Smooth muscle cell of the brain vasculature (primary cell): ENCODE results near the gene CEP70.
"Not testable (repeated sequence)": the region's sequence is repeated elsewhere in the genome, so short reads cannot be mapped to it uniquely, and the experiment has no call there.

Experiments used
- DNase-seq: peaks from one replicate; pipeline ENCODE4 v3.0.0-alpha.2; 2012; ENCODE audit warnings: low read depth, low spot score

Gene CEP70

GRCh38 chr3:138594150-138594934 lies at the start of gene CEP70:
Gene CEP70 (minus strand): TSS chr3:138594260. CDS start chr3:138572927, 21,333 bp downstream.
- peak; percentile 90 for DNase-seq

DNA sequence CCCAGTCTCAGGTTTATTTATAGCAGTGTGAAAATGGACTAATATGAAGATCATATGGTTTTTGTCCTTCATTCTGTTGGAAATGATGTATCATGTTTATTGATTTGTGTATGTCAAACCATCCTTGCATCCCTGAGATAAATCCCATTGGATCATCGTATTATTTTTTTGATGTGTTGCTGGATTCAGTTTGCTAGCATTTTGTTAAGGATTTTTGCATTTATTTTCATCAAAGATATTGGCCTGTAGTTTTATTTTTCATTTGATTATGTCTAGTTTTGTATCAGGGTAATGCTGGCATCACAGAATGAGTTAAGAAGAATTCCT lies 48.8 kb upstream of the CEP70 start:
- no peak for DNase-seq

GRCh38 chr3:138642226-138642926 lies 48.3 kb upstream of the CEP70 start:
- DNase-seq, result no peak

DNA sequence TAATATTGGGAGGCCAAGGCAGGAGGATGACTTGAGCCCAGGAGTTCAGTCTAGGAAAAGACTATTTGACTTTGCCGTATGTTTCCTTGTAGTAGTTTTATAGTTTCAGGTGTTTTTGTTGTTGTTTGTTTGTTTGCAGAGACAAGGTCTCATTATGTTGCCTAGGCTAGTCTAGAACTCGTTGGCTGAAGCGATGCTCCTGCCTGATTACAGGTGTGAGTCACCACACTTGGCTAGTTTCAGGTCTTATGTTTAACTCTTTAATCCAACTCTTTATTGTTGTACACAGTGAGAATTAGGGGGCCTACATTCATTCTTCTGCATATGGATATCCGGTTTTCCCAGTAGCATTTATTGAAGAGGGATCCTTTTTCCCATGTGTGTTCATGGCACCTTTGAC lies 46.5 kb upstream of the CEP70 start:
- DNase-seq, result no peak

DNA sequence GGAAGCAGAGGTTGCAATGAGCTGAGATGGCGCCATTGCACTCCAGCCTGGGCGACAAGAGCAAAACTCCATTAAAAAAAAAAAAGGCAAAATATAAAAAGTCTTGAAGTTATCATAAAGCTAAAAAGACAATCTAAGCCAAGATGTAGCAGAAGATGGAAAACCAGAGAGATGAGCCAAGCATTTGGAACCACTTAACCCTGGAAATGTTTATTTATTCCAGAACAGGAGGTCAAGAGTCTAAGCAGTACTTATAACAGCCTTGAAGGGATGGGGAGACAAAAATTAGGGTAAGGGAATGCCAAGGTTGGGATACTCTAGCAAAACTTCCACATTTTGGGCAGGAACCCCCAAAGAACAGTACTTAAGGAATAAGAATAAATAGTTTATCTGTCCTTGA lies 44.6 kb upstream of the CEP70 start:
- no peak for DNase-seq

GRCh38 chr3:138629526-138629925 lies 35.5 kb upstream of the CEP70 start:
- DNase-seq, result no peak

DNA sequence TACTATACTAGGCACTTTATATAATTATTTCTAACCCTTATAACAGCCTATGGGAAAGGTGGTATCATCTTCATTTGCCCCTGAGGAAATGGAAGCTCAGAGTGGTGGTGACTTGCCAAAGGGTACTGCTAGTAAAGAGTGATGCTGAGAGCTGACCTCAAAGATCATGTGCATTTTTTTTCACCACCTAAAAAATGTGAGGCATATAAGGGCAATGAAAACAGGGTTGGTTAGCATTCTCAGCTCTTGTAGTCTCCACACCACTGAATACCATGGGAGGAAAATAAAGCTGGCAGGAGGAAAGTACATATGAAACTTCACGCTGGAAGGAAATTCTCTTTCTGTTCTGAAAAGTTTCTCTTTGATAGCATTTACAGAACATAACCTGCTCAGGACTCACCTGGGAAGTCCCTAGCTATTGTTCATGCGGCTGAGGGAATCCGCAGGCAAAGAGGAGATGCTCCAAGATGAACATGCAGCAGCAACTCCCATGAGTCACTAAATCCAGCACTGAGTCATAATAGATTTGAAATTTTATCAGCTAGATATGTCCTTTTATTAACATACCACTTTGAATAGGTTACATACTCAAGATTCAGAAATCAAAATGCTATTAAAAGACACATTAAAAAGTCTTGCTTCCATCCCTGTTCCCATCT lies 31.8 kb upstream of the CEP70 start:
- DNase-seq, result no peak

DNA sequence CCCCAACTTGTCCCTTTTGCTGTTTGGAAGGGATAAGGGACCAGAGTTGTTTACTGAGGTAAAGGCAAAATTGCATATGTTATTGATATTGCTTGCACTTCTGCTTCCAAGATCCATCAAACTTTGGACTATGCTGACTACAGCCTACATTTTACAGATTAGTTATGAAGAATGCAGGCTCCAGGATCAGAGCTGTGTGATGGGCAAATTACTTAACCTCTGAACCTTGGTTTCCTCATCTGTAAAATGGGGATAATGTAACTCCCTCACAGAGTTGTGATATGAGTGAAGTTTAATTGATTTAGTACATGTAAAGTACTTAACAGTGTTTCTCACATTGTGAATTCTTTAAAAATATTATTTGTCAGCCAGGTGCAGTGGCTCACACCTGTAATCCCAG lies 30.5 kb upstream of the CEP70 start:
- DNase-seq, result no peak

- DNase-seq, result no peak
Observed at GRCh38 chr3:138620431-138620830, 26.4 kb upstream of the CEP70 start.

DNA sequence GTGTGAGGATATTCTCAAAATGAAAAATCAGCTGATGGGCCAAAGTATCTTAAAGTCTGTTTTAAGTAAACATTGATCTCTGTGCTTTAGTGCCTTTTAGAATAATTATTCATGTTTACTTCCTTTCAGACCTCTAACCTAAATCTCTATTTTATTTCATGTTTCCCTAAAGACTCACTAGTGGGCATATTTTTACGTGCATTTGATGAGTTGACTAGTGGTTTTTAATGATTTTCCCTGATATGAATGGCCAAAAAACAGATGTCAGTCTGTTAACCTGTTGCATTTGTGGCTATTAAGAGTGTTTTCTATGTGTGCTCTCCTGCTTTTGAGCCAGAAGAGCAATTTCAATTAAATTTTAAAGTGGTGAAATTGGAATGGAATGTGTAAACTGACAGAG lies 21.4 kb upstream of the CEP70 start:
- no peak for DNase-seq

GRCh38 chr3:138609898-138610266 lies 15.8 kb upstream of the CEP70 start:
- no peak for DNase-seq

- peak; percentile 23 for DNase-seq
Observed at GRCh38 chr3:138608322-138609135, 14.5 kb upstream of the CEP70 start, which contains the start of gene FAIM. Gene FAIM (plus strand): TSS chr3:138608771. CDS start chr3:138619727, 10,956 bp downstream.

GRCh38 chr3:138604106-138604595 lies 10.1 kb upstream of the CEP70 start:
- DNase-seq, result not testable (repeated sequence)

- DNase-seq, result not testable (repeated sequence)
Observed at GRCh38 chr3:138601661-138602060, 7.6 kb upstream of the CEP70 start.

DNA sequence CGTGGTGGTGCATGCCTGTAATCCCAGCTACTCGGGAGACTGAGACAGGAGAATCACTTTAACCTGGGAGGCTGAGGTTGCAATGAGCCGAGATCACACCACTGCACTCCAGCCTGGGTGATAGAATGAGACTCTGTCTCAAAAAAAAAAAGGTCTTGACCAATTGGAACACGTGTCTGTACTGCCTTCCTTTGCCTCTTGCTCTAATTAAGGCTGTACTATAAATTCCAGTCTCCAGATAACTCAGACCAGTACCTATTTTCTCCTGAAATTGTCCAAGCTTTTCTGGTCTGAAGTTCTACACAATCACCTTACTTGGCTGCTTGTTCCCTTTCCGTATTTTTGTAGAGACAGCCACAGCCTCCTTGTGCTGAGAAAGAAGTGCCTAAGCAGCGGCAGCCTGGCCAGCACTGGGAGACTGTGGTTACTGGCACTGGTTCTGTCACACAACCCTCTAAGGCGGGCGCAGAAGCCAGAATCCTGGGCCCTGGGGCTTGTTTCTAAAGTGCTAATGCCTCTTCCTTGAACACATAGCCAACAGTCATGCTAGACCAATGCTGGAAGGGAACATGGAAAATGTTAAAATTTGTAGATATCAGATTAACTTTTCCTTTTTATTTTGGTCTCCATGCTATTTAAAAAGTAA lies 6.2 kb upstream of the CEP70 start:
- no peak for DNase-seq

DNA sequence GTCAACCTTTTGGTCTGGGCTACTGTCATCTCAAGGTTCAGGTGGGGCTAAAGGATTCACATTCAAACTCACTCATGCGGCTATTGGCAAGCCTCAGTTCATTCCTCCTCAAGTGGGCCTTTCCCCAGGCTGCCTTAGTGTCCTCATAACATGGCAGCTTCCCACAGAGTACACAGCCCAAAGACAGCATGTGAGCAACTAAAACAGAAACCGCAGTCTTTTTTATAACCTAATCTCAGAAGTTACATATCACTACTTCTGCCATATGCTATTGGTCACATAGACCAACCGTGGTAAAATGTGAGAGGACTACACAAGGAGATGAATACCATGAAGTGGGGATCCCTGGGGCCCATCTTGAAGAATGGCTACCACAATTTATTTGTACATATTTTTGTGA lies 4.5 kb upstream of the CEP70 start:
- no peak for DNase-seq

DNA sequence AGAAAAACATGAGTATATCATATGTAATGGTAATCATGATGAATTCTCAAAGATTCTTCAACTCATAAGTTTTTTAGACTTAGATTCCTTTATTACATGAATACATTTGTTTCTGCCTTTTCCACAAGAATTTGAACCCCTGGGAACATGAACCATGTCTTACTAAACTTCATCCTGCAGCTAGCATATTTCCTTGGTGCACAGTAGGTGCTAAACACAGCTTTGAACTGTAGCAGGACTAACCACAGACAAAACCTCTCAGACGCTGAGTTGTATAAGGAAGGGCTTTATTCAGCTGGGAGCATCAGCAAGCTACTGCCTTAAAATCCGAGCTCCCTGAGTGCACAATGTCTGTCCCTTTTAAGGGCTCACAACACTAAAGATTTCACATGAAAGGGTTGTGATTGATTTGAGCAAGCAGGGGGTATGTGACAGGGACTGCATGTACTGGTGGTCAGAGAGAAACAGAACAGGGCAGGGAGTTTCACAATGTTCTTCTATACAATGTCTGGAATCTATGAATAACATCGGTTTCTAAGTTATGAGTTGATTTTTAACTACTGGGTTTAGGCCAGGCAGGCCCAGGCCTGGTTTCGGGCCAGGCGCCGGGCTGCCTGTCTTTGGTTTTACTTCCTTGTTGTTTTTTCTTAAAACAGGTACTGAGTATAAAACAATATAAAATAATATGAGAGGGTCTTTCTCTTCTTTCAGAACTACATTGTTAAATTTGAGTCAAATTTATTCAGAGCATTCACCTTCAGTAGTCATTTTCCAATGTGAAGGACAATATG lies 3.3 kb upstream of the CEP70 start:
- DNase-seq, result not testable (repeated sequence)

DNA sequence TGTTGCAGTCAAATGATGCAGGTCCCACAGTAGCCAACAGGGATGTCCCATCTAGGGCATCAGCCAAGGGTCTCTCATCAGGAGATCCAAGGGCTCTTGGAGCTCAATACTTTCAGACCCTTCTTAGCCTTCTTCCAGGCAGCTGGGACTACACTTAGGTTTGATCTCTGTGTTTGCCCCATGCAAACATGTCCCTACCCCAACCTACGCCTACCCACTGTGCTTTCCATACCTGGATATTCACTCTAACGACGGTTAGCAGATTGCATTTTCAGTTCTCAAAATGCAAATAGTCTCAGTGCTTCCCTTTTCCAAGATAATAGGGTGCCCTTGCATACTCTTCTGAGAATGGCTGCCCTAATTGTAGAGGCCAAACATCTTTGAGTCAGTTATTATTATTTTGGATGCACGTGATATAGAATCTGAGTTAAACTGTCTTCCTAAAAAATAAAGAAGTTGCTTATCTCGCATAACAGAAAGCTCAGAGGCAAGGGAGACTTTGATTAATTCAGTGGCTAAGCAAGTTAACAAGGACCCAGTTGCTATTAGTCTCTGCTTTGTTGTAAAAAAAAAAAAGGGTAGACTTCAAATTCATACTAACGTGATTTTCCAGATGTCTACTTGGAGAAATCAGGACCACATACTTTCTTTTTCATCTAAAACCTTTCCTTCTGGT lies 1.0 kb upstream of the CEP70 start:
- DNase-seq, result no peak

GRCh38 chr3:138593488-138594149 lies 441 bp downstream of the CEP70 start:
- no peak for DNase-seq
